SK-N-SH (cell line): ENCODE measurements around the gene GADD45B. TPM values are rescaled to one million over a fixed set of nuclear protein-coding genes. Genes with fewer than 3 reads are reported as not detected.

Experiments
- CTCF ChIA-PET: fragments of 300-600, 350-600 bp; formaldehyde crosslinking; extraction: SDS; loops from one replicate; lab custom pipeline; 2021; lab: Yijun Ruan, JAX
- POLR2A ChIA-PET: fragments of 350-600 bp; sonication (Branson Sonifier 250); formaldehyde crosslinking; extraction: SDS; loops from one replicate; lab custom pipeline; 2020; ENCODE audit warnings: antibody characterized with exemption, inconsistent platforms; lab: Yijun Ruan, JAX
- DNase-seq: peaks from one replicate; pipeline ENCODE4 v3.0.0; 2012
- H2AFZ ChIP-seq: fragments of 200-600 bp; sonication (generic); 2 replicates; pipeline ENCODE4 v1.8.1; 2016; ENCODE audit warnings: antibody characterized with exemption, mild to moderate bottlenecking, low read depth
- H3F3A ChIP-seq: fragments of 200-600 bp; sonication (generic); replicated peaks from 2 replicates; pipeline ENCODE3; 2016; ENCODE audit warnings: antibody characterized with exemption, mild to moderate bottlenecking; ENCODE audit not compliant: insufficient read depth
- H3K27ac ChIP-seq, 2 experiments: fragments of 200-500 bp in 1 of 2; fragments of 200-600 bp in 1 of 2; sonication (Bioruptor generic) in 1 of 2; sonication (generic), shearing (Covaris generic) in 1 of 2; 2 replicates each; pipeline versions ENCODE4 v1.5.1 to v1.6.1; 2014 to 2016; ENCODE audit warnings: low read depth in 2 of 2, inconsistent platforms in 1 of 2, low read length in 1 of 2, mild to moderate bottlenecking in 1 of 2, mixed read lengths in 1 of 2
- H3K27me3 ChIP-seq: fragments of 200-600 bp; sonication (generic), shearing (Covaris generic); 2 replicates; pipeline ENCODE4 v1.6.1; 2016; ENCODE audit warnings: mixed run types; ENCODE audit not compliant: insufficient read depth
- H3K36me3 ChIP-seq, 2 experiments: fragments of 200-500 bp in 1 of 2; fragments of 200-600 bp in 1 of 2; sonication (Bioruptor generic) in 1 of 2; sonication (generic) in 1 of 2; replicated peaks in 1 of 2; 2 replicates each; pipeline versions ENCODE3 to v1.5.1; 2014 to 2016; ENCODE audit warnings: low read length in 1 of 2, mild to moderate bottlenecking in 1 of 2; ENCODE audit not compliant: insufficient read depth in 2 of 2, control insufficient read depth in 1 of 2
- H3K4me1 ChIP-seq, 2 experiments: fragments of 200-500 bp in 1 of 2; fragments of 200-600 bp in 1 of 2; sonication (Bioruptor generic) in 1 of 2; sonication (generic), shearing (Covaris generic) in 1 of 2; 2 replicates each; pipeline versions ENCODE4 v1.5.1 to v1.6.1; 2014 to 2016; ENCODE audit warnings: low read depth in 1 of 2, low read length in 1 of 2, mixed run types in 1 of 2; ENCODE audit not compliant: insufficient read depth in 2 of 2, control insufficient read depth in 1 of 2
- H3K4me2 ChIP-seq: fragments of 200-600 bp; sonication (generic), shearing (Covaris generic); 2 replicates; pipeline ENCODE4 v1.6.1; 2017; ENCODE audit warnings: mixed run types
- H3K4me3 ChIP-seq, 2 experiments: fragments of 200-500 bp in 1 of 2; fragments of 200-600 bp in 1 of 2; sonication (Bioruptor generic) in 1 of 2; sonication (generic), shearing (Covaris generic) in 1 of 2; 2 replicates each; pipeline versions ENCODE4 v1.5.1 to v1.8.1; 2014 to 2016; ENCODE audit warnings: low read depth in 2 of 2, inconsistent platforms in 1 of 2, low read length in 1 of 2, mild to moderate bottlenecking in 1 of 2, mixed read lengths in 1 of 2, moderate library complexity in 1 of 2
- H3K79me2 ChIP-seq: fragments of 200-600 bp; sonication (generic); 2 replicates; pipeline ENCODE4 v1.8.1; 2017; ENCODE audit warnings: mild to moderate bottlenecking; ENCODE audit not compliant: insufficient read depth
- H3K9ac ChIP-seq: fragments of 200-600 bp; sonication (generic); 2 replicates; pipeline ENCODE4 v1.6.1; 2017; ENCODE audit warnings: mixed run types
- H3K9me2 ChIP-seq: fragments of 200-600 bp; sonication (generic); 2 replicates; pipeline ENCODE4 v1.6.1; 2017; ENCODE audit warnings: mixed run types
- H3K9me3 ChIP-seq: fragments of 200-600 bp; sonication (generic); 2 replicates; pipeline ENCODE4 v1.6.1; 2017; ENCODE audit warnings: mixed run types, mild to moderate bottlenecking, moderate library complexity
- H4K20me1 ChIP-seq: fragments of 200-600 bp; sonication (generic); 2 replicates; pipeline ENCODE4 v1.6.1; 2017; ENCODE audit warnings: mild to moderate bottlenecking, mixed run types; ENCODE audit not compliant: insufficient read depth
- CTCF ChIP-seq: fragments of 200-600 bp; sonication (generic); IDR thresholded peaks from 2 replicates; pipeline ENCODE4 v1.6.1; 2017; ENCODE audit warnings: antibody characterized with exemption, mild to moderate bottlenecking, moderate library complexity
- EP300 ChIP-seq, 2 experiments: IDR thresholded peaks; 2 replicates each; pipeline versions ENCODE4 v1.4.0 to v1.6.1; 2012; ENCODE audit warnings: borderline replicate concordance in 1 of 2, low read depth in 1 of 2, low read length in 1 of 2
- EZH2phosphoT487 ChIP-seq: fragments of 200-600 bp; sonication (generic); IDR thresholded peaks from 2 replicates; pipeline ENCODE4 v1.6.1; 2017; ENCODE audit warnings: low read depth, mixed run types, mild to moderate bottlenecking, antibody characterized with exemption, moderate library complexity, borderline replicate concordance
- GATA2 ChIP-seq: sonication (generic); formaldehyde crosslinking; IDR thresholded peaks from 2 replicates; pipeline ENCODE4 v1.5.0; 2020; ENCODE audit warnings: mild to moderate bottlenecking, missing genetic modification reagents
- JUND ChIP-seq: IDR thresholded peaks from 2 replicates; pipeline ENCODE4 v1.4.0; 2012
- NFIC ChIP-seq: IDR thresholded peaks from 2 replicates; pipeline ENCODE4 v1.4.0; 2012; ENCODE audit warnings: borderline replicate concordance
- NRF1 ChIP-seq: IDR thresholded peaks from 2 replicates; pipeline ENCODE4 v1.6.1; 2012; ENCODE audit warnings: low read depth, mild to moderate bottlenecking, low read length
- PBX3 ChIP-seq: IDR thresholded peaks from 2 replicates; pipeline ENCODE4; 2012
- RCOR1 ChIP-seq: fragments of 150-350 bp; IDR thresholded peaks from 2 replicates; pipeline ENCODE4 v1.6.1; 2017; ENCODE audit warnings: antibody characterized with exemption, low read length
- REST ChIP-seq: IDR thresholded peaks from 2 replicates; pipeline ENCODE4 v1.6.1; 2012; ENCODE audit warnings: mild to moderate bottlenecking, low read depth, low read length, moderate library complexity
- RFX5 ChIP-seq: IDR thresholded peaks from 2 replicates; pipeline ENCODE4 v1.6.1; 2012; ENCODE audit warnings: mild to moderate bottlenecking, improper control_type of control experiment, low read length
- RXRA ChIP-seq: IDR thresholded peaks from 2 replicates; pipeline ENCODE4 v1.4.0; 2012; ENCODE audit warnings: low read depth, mild to moderate bottlenecking, borderline replicate concordance
- SIN3A ChIP-seq: IDR thresholded peaks from 2 replicates; pipeline ENCODE4 v1.6.1; 2012; ENCODE audit warnings: low read depth, mild to moderate bottlenecking, low read length, moderate library complexity, borderline replicate concordance
- TCF12 ChIP-seq: IDR thresholded peaks from 2 replicates; pipeline ENCODE4 v1.4.0; 2012
- YY1 ChIP-seq: IDR thresholded peaks from 2 replicates; pipeline ENCODE4 v1.4.0; 2012; ENCODE audit warnings: low read depth, mild to moderate bottlenecking
- WGBS: methylation state at CpG from one replicate; pipeline ENCODE4 v1.1.6; 2017; ENCODE audit warnings: low lambda C conversion rate; 5-methylcytosine and 5-hydroxymethylcytosine counted together
- polyA plus RNA-seq, 3 experiments: library from polyadenylated mRNA; depleted of rRNA; stranded (reverse); fragments of >200 nt; gene quantifications; 2 replicates each; pipeline ENCODE4 v1.2.3, GENCODE V29; 2012
- TF ChIP-seq, protein P1 (sequence below): IDR thresholded peaks from 2 replicates; pipeline ENCODE4 v1.4.0; 2012; ENCODE audit warnings: low read depth, borderline replicate concordance

Gene GADD45B
- polyA plus RNA-seq, 1 of the 3 experiments (the other 2 are of a cell fraction), result 67.6 TPM

DNA sequence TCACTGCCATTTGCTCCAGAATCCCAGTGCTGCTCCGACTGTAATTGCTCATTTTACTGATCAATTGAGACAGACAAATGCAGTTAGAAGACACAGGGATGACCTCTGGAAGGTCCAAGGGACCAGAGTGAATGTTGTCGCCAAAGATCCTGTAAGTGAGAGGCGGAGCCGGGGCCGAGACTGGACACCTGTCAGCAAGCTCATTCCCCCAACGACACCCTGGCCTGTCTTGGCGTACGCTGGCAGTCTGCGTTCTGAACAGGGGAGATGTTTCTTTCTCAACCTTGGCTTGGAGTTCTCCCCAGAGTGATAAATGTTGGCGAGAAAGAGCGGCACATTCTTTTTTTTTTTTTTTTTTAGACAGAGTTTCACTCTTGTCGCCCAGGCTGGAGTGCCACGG lies 24.2 kb downstream of the GADD45B start (continued):
- TF ChIP-seq REST, result no peak
- no peak for TF ChIP-seq NRF1
- TF ChIP-seq EZH2phosphoT487, result no peak
- no peak for TF ChIP-seq PBX3
- no peak for TF ChIP-seq YY1
- TF ChIP-seq GATA2 (CRISPR knock-in tag), result no peak
- no peak for TF ChIP-seq JUND
- TF ChIP-seq RFX5, result no peak
- TF ChIP-seq, protein P1, sequence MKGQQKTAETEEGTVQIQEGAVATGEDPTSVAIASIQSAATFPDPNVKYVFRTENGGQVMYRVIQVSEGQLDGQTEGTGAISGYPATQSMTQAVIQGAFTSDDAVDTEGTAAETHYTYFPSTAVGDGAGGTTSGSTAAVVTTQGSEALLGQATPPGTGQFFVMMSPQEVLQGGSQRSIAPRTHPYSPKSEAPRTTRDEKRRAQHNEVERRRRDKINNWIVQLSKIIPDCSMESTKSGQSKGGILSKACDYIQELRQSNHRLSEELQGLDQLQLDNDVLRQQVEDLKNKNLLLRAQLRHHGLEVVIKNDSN, result no peak

DNA sequence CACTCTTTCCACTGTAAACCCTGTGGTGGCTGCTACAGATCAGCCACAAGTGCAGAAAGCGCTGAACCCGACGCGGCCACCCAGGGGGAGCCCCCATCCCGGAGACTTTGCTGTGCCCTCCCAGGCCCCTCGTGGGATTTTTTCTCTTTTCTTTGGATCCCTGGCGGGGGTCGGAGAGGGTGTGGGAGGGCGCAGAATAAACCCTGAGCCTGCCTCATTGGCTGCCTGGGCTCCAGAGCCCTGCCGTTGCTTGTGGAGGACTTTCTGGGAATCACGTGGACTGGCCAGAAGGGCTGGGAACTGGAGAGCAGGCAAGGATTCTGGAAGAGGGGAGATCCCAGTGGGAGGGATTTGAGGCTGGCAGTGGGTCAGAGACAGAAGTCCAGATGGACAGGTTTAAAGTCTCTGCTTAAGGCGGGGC lies 24.9 kb downstream of the GADD45B start:
- Histone ChIP-seq H3K4me3 (no peak overlapping the region), H3K4me1 (peaks cover 4 to 7% of the 10 kb centered on the region in 2 experiments; a peak in 2 of 4 replicates), H3K4me2 (no peak overlapping the region), H3K27me3 (no peaks in the 10 kb centered on the region), H3F3A (peaks cover 28% of the 10 kb centered on the region), H2AFZ (no peak overlapping the region), H3K36me3 (no peaks in the 10 kb centered on the region), H4K20me1 (no peaks in the 10 kb centered on the region), H3K27ac (no peak overlapping the region), H3K9me2 (no peaks in the 10 kb centered on the region), H3K9me3 (no peaks in the 10 kb centered on the region), H3K9ac (no peak overlapping the region), H3K79me2 (no peaks in the 10 kb centered on the region)
- no peak for DNase-seq
- WGBS, result 67% methylated on average over 12 of the region's 12 CpGs
- POLR2A ChIA-PET, result no interaction called here
- CTCF ChIA-PET, result no interaction called here
- no peak for TF ChIP-seq NFIC
- no peak for TF ChIP-seq CTCF
- TF ChIP-seq PBX3, result no peak
- no peak for TF ChIP-seq GATA2 (CRISPR knock-in tag)
- no peak for TF ChIP-seq RCOR1
- no peak for TF ChIP-seq SIN3A
- no peak for TF ChIP-seq REST
- TF ChIP-seq TCF12, result no peak
- TF ChIP-seq RXRA, result no peak
- TF ChIP-seq EP300 (IDR thresholded peaks at IDR 0.05; ENCODE audit: borderline replicate concordance in 1 of 2, low read depth in 1 of 2, low read length in 1 of 2), result no peak
- TF ChIP-seq, all 33 proteins: peak for 0
